MCF 10A (cell line): ENCODE results near the gene RNF157. TPM values are rescaled to one million over a fixed set of nuclear protein-coding genes. Genes with fewer than 3 reads are reported as not detected.

Source experiments
- BruUV-seq: library from RNA; stranded (reverse); fragments of 400-500 nt; replicated peaks from 2 replicates; lab custom pipeline; 2021; lab: Mats Ljungman, UMichigan
- CTCF ChIA-PET: fragments of 300-600 bp; sonication (Branson Sonifier 250); formaldehyde crosslinking; extraction: SDS; loops from one replicate; lab custom pipeline; 2021; ENCODE audit warnings: antibody characterized with exemption, inconsistent platforms; lab: Yijun Ruan, JAX
- POLR2A ChIA-PET: fragments of 300-600, 350-650 bp; sonication (Branson Sonifier 250); formaldehyde crosslinking; extraction: SDS; loops from one replicate; lab custom pipeline; 2020; ENCODE audit warnings: antibody characterized with exemption, inconsistent platforms; lab: Yijun Ruan, JAX
- DNase-seq: peaks from one replicate; pipeline ENCODE4 v3.0.0-alpha.2; 2018; ENCODE audit not compliant: unreplicated experiment
- H3K27ac Mint-ChIP-seq: one replicate; pipeline ENCODE4 v1.8.0; 2022; ENCODE audit warnings: mild to moderate bottlenecking, low read depth, mixed read lengths; ENCODE audit not compliant: unreplicated experiment
- H3K27me3 Mint-ChIP-seq: one replicate; pipeline ENCODE4 v1.8.0; 2022; ENCODE audit warnings: mixed read lengths; ENCODE audit not compliant: insufficient read depth, unreplicated experiment
- H3K36me3 Mint-ChIP-seq: one replicate; pipeline ENCODE4 v1.8.0; 2022; ENCODE audit warnings: mild to moderate bottlenecking, moderate library complexity, mixed read lengths; ENCODE audit not compliant: insufficient read depth, unreplicated experiment
- H3K4me1 Mint-ChIP-seq: one replicate; pipeline ENCODE4 v1.8.0; 2022; ENCODE audit warnings: mixed read lengths; ENCODE audit not compliant: insufficient read depth, unreplicated experiment
- H3K4me3 Mint-ChIP-seq: one replicate; pipeline ENCODE4 v1.8.0; 2022; ENCODE audit warnings: mild to moderate bottlenecking, moderate library complexity, mixed read lengths; ENCODE audit not compliant: unreplicated experiment
- H3K9me3 Mint-ChIP-seq: one replicate; pipeline ENCODE4 v1.8.0; 2022; ENCODE audit warnings: mixed read lengths; ENCODE audit not compliant: unreplicated experiment
- intact Hi-C: fragments of 100-400 bp; cut with micrococcal nuclease; formaldehyde crosslinking; loops from 2 replicates; pipeline ENCODE4 v1.14.1; 2022
- microRNA-seq: library from miRNA; unstranded; fragments of <30 nt; microRNA quantifications from one replicate; pipeline ENCODE4 v1.2.0, GENCODE V29; 2022
- total RNA-seq: library from RNA; stranded (reverse); gene quantifications from 2 replicates; pipeline ENCODE4 v1.2.3, GENCODE V29; 2022
- TF ChIP-seq, protein P1 (sequence below): fragments of 200-600 bp; IDR thresholded peaks from one replicate; pipeline ENCODE4 v1.8.0; 2022; ENCODE audit warnings: antibody characterized with exemption, mild to moderate bottlenecking; ENCODE audit not compliant: unreplicated experiment

The RNF157 gene
- total RNA-seq, 1 experiment from 2014 or later, result 0.44 TPM

DNA sequence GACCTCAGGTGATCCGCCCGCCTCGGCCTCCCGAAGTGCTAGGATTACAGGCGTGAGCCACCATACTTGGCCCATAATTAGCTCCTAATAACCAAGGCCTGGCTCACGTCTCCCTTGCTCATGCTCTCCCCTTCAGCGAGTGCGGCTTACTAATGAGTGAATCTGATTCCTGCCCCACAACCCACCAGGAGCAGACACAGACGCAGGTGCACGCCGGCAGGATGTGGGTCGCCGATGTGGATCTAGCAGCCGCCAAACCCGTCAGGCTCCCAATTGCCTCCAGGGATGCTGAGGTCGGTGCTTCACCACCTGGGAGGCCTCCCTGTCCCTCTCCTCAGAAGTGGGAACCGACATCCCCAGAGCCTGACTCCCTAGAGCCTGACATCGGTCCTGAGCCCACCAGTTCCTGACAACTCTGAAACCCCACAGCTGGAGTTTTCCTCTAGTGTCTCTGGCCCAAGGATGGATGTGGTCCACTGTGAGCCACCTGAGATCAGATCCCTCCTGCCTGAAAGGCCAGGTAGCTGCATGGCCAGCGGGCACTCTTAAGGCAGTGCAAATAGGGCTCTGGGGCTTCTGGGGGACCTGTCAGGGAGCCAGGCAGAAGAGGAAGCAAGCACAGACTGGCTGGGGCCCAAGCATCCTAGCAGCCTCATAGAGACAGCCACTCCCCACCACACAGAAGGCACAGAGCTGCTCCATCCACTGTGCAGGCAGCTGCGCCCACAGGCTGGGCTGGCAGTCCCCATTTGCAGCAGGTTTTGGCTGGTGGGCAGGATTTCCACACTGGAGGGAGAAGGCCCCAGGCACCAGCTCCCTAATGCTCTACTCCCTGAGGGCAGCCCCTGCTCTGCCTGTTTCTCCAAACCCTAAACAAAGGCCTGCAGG, 147.5 kb downstream of the RNF157 start:
- intact Hi-C loops, result no loop called here
- Mint-ChIP-seq H3K4me3 (no peak overlapping the region), H3K4me1 (no peaks in the 10 kb centered on the region), H3K27me3 (no peaks in the 10 kb centered on the region), H3K36me3 (peaks cover 52% of the 10 kb centered on the region), H3K9me3 (no peaks in the 10 kb centered on the region), H3K27ac (no peak overlapping the region)
- TF ChIP-seq, protein P1, sequence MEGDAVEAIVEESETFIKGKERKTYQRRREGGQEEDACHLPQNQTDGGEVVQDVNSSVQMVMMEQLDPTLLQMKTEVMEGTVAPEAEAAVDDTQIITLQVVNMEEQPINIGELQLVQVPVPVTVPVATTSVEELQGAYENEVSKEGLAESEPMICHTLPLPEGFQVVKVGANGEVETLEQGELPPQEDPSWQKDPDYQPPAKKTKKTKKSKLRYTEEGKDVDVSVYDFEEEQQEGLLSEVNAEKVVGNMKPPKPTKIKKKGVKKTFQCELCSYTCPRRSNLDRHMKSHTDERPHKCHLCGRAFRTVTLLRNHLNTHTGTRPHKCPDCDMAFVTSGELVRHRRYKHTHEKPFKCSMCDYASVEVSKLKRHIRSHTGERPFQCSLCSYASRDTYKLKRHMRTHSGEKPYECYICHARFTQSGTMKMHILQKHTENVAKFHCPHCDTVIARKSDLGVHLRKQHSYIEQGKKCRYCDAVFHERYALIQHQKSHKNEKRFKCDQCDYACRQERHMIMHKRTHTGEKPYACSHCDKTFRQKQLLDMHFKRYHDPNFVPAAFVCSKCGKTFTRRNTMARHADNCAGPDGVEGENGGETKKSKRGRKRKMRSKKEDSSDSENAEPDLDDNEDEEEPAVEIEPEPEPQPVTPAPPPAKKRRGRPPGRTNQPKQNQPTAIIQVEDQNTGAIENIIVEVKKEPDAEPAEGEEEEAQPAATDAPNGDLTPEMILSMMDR, result no peak
- no TSS peak for BruUV-seq
- DNase-seq, result no peak
- ChIA-PET POLR2A (interaction anchor here (1.1 to 1.3 kb wide), 2 partner anchors 10 to 11 kb away, joined by 4 to 8 read pairs; no protein-coding TSS in a partner anchor), CTCF (interaction anchor here (0.7 to 0.8 kb wide), 3 partner anchors 41 to 329 kb away, joined by 3 to 5 read pairs (median 4); no protein-coding TSS in a partner anchor)

Small RNA genes within 50 kb of the gene (microRNA-seq; reads per million reads assigned to microRNA genes)
- 1.1 reads per million for gene MIR6868

Other genes starting within 250 kb of the RNF157 start
- gene CDK3, start 239.6 kb downstream of the RNF157 start, total RNA-seq, result 5.3 and 5.7 TPM in 2 replicates
- 7.7 and 8.1 TPM in 2 replicates for gene EVPL, start 213.2 kb downstream of the RNF157 start, total RNA-seq
- 80.8 and 106 TPM in 2 replicates for gene SRP68, start 168.0 kb downstream of the RNF157 start, total RNA-seq
- 0.37 TPM in 1 of 2 replicates, not detected in the other for gene GALR2, start 165.7 kb downstream of the RNF157 start, total RNA-seq
- not detected in 2 replicates for gene ZACN, start 161.3 kb downstream of the RNF157 start, total RNA-seq
- gene EXOC7, start 136.7 kb downstream of the RNF157 start, total RNA-seq, result 80.8 and 106 TPM in 2 replicates
- not detected in 2 replicates for gene FOXJ1, start 99.2 kb downstream of the RNF157 start, total RNA-seq
- gene UBALD2, start 24.9 kb upstream of the RNF157 start, total RNA-seq, result 84.9 and 109 TPM in 2 replicates
- gene QRICH2, start 67.8 kb upstream of the RNF157 start, total RNA-seq, result 0.56 and 3.2 TPM in 2 replicates
- gene PRPSAP1, start 113.4 kb upstream of the RNF157 start, total RNA-seq, result 25.9 and 42.3 TPM in 2 replicates
- 7.1 and 12.6 TPM in 2 replicates for gene SPHK1, start 144.1 kb upstream of the RNF157 start, total RNA-seq
- gene UBE2O, start 212.7 kb upstream of the RNF157 start, total RNA-seq, result 16.2 and 19.5 TPM in 2 replicates
- gene AANAT, start 227.1 kb upstream of the RNF157 start, total RNA-seq, result not detected in 2 replicates